Testis (tissue), 2 donors: ENCODE results near the gene KAT6B.

Source experiments
- CTCF ChIP-seq, 3 experiments: fragments of 450-650 bp in 2 of 3; fragments of 200-600 bp in 1 of 3; sonication (generic) in 1 of 3; IDR thresholded peaks; one replicate each; pipeline ENCODE4 v1.5.1; 2016 to 2019; ENCODE audit warnings: antibody characterized with exemption in 3 of 3, mild to moderate bottlenecking in 2 of 3, moderate library complexity in 1 of 3
- POLR2A ChIP-seq: fragments of 450-650 bp; IDR thresholded peaks from one replicate; pipeline ENCODE4 v1.6.1; 2017; ENCODE audit warnings: antibody characterized with exemption, mild to moderate bottlenecking, moderate library complexity

GRCh38 chr10:74871595-74872382 is 45.4 kb downstream of the KAT6B start:
- TF ChIP-seq CTCF (IDR thresholded peaks at IDR 0.05) (no peak), POLR2A (no peak)
